ENCODE data around the gene ITFG1.

DNA sequence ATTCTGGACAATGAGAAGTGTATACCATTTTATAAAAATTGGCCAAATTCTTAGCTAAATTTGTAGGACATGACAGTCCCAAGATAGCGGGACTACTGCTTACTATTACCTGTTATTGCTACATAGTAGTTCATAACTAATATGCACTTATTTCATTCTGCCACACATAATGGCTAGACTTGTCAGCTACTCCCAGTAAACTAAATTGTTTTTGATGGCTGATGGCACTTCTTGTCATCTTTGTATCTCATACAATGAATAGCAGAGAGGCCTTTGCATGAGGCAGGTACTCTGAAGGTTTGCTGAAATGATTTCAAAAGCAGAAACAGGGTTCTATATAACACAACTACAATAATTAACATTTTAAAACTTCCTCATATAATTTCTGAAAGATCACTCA, 44.0 kb downstream of the ITFG1 start:
- TF ChIP-seq, protein P1, sequence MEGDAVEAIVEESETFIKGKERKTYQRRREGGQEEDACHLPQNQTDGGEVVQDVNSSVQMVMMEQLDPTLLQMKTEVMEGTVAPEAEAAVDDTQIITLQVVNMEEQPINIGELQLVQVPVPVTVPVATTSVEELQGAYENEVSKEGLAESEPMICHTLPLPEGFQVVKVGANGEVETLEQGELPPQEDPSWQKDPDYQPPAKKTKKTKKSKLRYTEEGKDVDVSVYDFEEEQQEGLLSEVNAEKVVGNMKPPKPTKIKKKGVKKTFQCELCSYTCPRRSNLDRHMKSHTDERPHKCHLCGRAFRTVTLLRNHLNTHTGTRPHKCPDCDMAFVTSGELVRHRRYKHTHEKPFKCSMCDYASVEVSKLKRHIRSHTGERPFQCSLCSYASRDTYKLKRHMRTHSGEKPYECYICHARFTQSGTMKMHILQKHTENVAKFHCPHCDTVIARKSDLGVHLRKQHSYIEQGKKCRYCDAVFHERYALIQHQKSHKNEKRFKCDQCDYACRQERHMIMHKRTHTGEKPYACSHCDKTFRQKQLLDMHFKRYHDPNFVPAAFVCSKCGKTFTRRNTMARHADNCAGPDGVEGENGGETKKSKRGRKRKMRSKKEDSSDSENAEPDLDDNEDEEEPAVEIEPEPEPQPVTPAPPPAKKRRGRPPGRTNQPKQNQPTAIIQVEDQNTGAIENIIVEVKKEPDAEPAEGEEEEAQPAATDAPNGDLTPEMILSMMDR (IDR thresholded peaks at IDR 0.05), result no peak
- no peak for TF ChIP-seq POLR2AphosphoS5 (IDR thresholded peaks at IDR 0.05)

Measured in stomach (tissue), 4 donors.